HepG2 (cell line): ENCODE data around the gene MEGF11. TPM values are rescaled to one million over a fixed set of nuclear protein-coding genes. Genes with fewer than 3 reads are reported as not detected.

Experiments
- EHMT2 ChIP-seq: fragments of 200-600 bp; sonication (generic); IDR thresholded peaks from 2 replicates; pipeline ENCODE4 v1.7.0; 2017; ENCODE audit warnings: antibody characterized with exemption, low read depth, low read length, borderline replicate concordance
- GATAD1 ChIP-seq: IDR thresholded peaks from 2 replicates; pipeline ENCODE4 v1.6.1; 2016; ENCODE audit warnings: missing genetic modification reagents, missing compliant biosample characterization
- HES4 ChIP-seq: sonication (generic); formaldehyde crosslinking; IDR thresholded peaks from 2 replicates; pipeline ENCODE4 v1.9.0; 2021; ENCODE audit warnings: mild to moderate bottlenecking, missing genetic modification reagents, borderline replicate concordance
- MAF1 ChIP-seq: sonication (generic); formaldehyde crosslinking; IDR thresholded peaks from 2 replicates; pipeline ENCODE4 v1.5.0; 2020; ENCODE audit warnings: missing genetic modification reagents, borderline replicate concordance
- TEAD2 ChIP-seq: sonication (generic); formaldehyde crosslinking; IDR thresholded peaks from 2 replicates; pipeline ENCODE4 v1.9.0; 2021; ENCODE audit warnings: missing genetic modification reagents
- ZNF225 ChIP-seq: sonication (generic); formaldehyde crosslinking; IDR thresholded peaks from 2 replicates; pipeline ENCODE4 v1.4.0; 2020; ENCODE audit warnings: mild to moderate bottlenecking, missing genetic modification reagents
- ZNF546 ChIP-seq: sonication (generic); formaldehyde crosslinking; conservative IDR thresholded peaks from 2 replicates; pipeline ENCODE4 v1.8.1; 2023; ENCODE audit warnings: mild to moderate bottlenecking, missing genetic modification reagents
- ZNF646 ChIP-seq: sonication (generic); formaldehyde crosslinking; IDR thresholded peaks from 2 replicates; pipeline ENCODE4 v1.9.0; 2021; ENCODE audit warnings: mild to moderate bottlenecking, missing genetic modification reagents
- ZNF773 ChIP-seq: sonication (generic); formaldehyde crosslinking; IDR thresholded peaks from 2 replicates; pipeline ENCODE4 v1.4.0; 2020; ENCODE audit warnings: missing genetic modification reagents, borderline replicate concordance
- polyA plus RNA-seq, 8 experiments: library from polyadenylated mRNA; depleted of rRNA in 3 of 8; stranded (reverse) in 7 of 8; unstranded in 1 of 8; fragments of >200 nt; fragmentation: Illumina TruSeq in 4 of 8; extraction: Trizol in 4 of 8; gene quantifications; 2 replicates each; pipeline versions ENCODE4 v1.2.1 to v1.2.3, GENCODE V29; 2011 to 2016; ENCODE audit warnings: low read depth in 4 of 8, missing spikeins in 1 of 8, mixed read lengths in 1 of 8; ENCODE audit not compliant: insufficient read depth in 1 of 8
- total RNA-seq, 5 experiments: library from RNA; depleted of rRNA; stranded (reverse); fragments of >200 nt; fragmentation: Illumina TruSeq; extraction: Trizol; gene quantifications; 2 replicates each; pipeline ENCODE4 v1.2.3, GENCODE V29; 2016; ENCODE audit warnings: low read depth in 1 of 5
- TF ChIP-seq, protein P1 (sequence below): sonication (generic); formaldehyde crosslinking; IDR thresholded peaks from 2 replicates; pipeline ENCODE4 v1.5.0; 2020; ENCODE audit warnings: mild to moderate bottlenecking, missing genetic modification reagents
- TF ChIP-seq, protein P2 (sequence below): fragments of 450-650 bp; IDR thresholded peaks from 2 replicates; pipeline ENCODE4 v1.6.1; 2017
- TF ChIP-seq, protein P3 (sequence below): sonication (generic); formaldehyde crosslinking; IDR thresholded peaks from 2 replicates; pipeline ENCODE4 v1.4.0; 2020; ENCODE audit warnings: mild to moderate bottlenecking, missing genetic modification reagents
- TF ChIP-seq, protein P4 (sequence below): sonication (generic); formaldehyde crosslinking; IDR thresholded peaks from 2 replicates; pipeline ENCODE4 v1.4.0; 2020; ENCODE audit warnings: missing genetic modification reagents

Gene MEGF11
- total and polyA plus RNA-seq, 2 of the 13 experiments (the other 11 are each of a cell fraction or from before 2014, with no cell fraction given) = not detected

- no peak for TF ChIP-seq EHMT2
- TF ChIP-seq TEAD2 = no peak
- TF ChIP-seq ZNF773 (CRISPR knock-in tag) = no peak
- TF ChIP-seq ZNF646 (CRISPR knock-in tag) = 0 out of 2 replicates have a peak, but pooled peaks have one; percentile 0
- TF ChIP-seq, protein P1, sequence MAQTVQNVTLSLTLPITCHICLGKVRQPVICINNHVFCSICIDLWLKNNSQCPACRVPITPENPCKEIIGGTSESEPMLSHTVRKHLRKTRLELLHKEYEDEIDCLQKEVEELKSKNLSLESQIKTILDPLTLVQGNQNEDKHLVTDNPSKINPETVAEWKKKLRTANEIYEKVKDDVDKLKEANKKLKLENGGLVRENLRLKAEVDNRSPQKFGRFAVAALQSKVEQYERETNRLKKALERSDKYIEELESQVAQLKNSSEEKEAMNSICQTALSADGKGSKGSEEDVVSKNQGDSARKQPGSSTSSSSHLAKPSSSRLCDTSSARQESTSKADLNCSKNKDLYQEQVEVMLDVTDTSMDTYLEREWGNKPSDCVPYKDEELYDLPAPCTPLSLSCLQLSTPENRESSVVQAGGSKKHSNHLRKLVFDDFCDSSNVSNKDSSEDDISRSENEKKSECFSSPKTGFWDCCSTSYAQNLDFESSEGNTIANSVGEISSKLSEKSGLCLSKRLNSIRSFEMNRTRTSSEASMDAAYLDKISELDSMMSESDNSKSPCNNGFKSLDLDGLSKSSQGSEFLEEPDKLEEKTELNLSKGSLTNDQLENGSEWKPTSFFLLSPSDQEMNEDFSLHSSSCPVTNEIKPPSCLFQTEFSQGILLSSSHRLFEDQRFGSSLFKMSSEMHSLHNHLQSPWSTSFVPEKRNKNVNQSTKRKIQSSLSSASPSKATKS (CRISPR knock-in tag) = no peak
- 0 out of 2 replicates have a peak, but pooled peaks have one; percentile 24 for TF ChIP-seq HES4 (CRISPR knock-in tag)
- no peak; the same call in 1 of the 2 replicates for TF ChIP-seq MAF1
- TF ChIP-seq GATAD1 (CRISPR knock-in tag) = peak; percentile 88
- TF ChIP-seq, protein P2, sequence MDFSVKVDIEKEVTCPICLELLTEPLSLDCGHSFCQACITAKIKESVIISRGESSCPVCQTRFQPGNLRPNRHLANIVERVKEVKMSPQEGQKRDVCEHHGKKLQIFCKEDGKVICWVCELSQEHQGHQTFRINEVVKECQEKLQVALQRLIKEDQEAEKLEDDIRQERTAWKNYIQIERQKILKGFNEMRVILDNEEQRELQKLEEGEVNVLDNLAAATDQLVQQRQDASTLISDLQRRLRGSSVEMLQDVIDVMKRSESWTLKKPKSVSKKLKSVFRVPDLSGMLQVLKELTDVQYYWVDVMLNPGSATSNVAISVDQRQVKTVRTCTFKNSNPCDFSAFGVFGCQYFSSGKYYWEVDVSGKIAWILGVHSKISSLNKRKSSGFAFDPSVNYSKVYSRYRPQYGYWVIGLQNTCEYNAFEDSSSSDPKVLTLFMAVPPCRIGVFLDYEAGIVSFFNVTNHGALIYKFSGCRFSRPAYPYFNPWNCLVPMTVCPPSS = no peak
- TF ChIP-seq, protein P3, sequence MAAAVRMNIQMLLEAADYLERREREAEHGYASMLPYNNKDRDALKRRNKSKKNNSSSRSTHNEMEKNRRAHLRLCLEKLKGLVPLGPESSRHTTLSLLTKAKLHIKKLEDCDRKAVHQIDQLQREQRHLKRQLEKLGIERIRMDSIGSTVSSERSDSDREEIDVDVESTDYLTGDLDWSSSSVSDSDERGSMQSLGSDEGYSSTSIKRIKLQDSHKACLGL (CRISPR knock-in tag) = peak; percentile 57
- no peak for TF ChIP-seq ZNF546
- TF ChIP-seq, protein P4, sequence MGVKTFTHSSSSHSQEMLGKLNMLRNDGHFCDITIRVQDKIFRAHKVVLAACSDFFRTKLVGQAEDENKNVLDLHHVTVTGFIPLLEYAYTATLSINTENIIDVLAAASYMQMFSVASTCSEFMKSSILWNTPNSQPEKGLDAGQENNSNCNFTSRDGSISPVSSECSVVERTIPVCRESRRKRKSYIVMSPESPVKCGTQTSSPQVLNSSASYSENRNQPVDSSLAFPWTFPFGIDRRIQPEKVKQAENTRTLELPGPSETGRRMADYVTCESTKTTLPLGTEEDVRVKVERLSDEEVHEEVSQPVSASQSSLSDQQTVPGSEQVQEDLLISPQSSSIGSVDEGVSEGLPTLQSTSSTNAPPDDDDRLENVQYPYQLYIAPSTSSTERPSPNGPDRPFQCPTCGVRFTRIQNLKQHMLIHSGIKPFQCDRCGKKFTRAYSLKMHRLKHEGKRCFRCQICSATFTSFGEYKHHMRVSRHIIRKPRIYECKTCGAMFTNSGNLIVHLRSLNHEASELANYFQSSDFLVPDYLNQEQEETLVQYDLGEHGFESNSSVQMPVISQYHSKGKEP (CRISPR knock-in tag) = no peak
- 0 out of 2 replicates have a peak, but pooled peaks have one; percentile 76 for TF ChIP-seq ZNF225
Observed at GRCh38 chr15:65869126-65869953, 384.2 kb downstream of the MEGF11 start, which contains the start of gene RAB11A (continued).
